Islet precursor cell (in vitro differentiated cells): ENCODE results near the gene CORO2A.

Experiments
- DNase-seq: peaks from one replicate; pipeline ENCODE4 v3.0.0-alpha.2; 2018

The CORO2A gene

DNA sequence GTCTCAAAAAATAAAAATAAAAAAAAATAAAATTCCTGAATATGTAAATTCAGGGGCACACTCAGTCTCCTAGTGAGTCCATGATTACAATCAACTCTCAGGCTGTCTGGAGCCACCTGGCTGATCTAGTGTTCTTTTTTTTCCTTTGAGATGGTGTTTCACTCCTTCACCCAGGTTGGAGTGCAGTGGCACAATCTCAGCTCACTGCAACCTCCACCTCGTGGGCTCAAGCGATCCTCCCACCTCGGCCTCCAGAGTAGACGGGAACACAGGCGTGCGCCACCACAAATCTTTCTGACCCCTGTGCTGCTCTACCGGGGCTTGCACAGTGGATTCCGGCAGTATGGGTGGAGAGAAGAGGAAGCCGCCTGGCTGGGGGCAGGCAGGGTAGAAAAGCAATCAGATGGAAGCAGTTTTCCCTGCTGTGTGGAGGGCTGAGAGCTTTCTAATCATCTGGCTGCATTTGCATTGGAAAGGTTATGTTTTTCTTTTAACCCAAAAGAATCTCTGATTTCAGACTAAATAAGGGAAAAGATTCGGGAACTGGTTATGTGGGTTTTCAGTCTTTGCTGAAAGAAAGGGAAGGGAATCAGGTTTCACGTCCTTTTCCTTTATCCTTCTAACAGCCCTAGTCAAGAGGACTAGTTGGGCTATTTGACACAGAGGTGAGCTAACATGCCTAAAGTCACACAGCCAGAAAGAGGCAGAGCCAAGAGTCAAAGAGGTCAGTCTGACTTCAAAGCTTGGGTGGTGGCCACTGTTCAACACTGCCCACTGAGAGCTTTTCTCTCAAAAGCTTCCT is 26.3 kb upstream of the CORO2A start:
- no peak for DNase-seq

DNA sequence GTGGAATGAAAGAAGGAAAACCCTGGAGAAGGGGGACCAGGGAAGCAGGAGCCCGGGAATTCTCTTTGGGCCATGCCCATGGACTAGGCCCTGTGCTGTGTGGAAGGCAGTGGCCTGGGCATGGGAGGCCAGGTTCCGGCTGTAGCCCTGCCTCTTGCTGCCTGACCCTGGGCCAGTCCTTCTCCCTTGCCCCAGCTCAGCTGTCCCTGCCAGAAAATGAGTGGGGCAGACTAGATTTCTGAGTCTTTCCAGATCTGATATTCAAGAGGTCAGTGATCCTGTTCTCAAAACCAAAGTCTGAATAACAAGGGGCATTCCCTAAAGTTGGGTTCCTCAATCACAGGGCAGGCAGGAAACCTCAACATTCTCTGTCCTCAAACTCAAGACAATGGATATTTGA is 24.8 kb upstream of the CORO2A start:
- no peak for DNase-seq

DNA sequence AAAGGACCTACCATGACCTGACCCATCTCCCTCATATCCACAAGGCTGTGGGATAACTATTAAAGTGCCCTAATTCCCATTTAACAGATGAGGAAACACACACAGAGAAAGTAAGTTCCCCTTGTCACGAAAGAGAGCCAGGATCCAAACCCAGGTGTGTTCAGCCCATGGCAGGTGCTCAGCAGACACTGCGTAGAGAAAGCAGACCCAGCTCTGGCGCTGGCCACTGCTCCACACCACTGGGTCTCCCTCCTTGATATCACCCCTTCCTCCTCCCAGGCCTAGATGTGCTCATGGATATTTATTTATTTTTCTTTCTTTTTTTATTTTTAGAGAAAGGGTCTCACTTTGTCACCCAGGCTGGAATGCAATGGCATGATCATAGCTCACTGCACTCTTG is 24.0 kb upstream of the CORO2A start:
- no peak for DNase-seq

DNA sequence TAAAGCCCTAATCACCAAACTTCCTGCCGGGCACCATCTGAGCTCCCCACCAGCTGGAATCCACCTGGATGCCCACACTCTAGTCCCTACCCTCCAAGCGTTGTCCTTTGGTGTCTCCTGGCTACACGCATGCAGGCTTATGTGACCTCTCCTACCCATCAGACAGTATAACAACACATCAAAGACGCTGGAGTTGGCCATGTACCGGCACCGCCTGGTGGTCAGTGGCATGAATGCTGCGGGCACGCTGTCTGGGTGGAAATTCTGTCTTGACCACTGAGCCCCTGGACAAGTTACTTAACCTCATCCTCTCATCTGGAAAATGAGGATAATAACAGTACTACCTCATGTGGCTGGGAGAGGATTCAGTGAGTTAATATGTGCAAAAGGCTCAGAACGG is 23.4 kb upstream of the CORO2A start:
- peak; percentile 66 for DNase-seq

DNA sequence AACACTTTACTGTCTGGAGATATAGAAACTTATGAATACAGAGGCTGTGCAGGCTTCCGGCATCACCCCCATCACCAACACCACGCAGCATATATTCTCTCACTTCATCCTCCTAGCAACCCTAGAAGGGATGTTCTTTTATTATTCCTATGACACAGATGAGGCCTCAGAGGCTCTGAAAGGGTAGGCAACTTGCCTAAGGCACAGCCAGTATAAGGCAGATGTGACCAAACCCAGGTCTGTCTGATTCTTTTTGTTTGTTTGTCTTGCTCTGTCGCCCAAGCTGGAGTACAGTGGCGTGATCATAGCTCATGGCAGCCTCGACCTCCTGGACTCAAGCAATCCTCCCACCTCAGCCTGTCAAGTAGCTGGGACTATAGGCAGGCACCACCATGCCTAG is 22.8 kb upstream of the CORO2A start:
- DNase-seq = no peak

DNA sequence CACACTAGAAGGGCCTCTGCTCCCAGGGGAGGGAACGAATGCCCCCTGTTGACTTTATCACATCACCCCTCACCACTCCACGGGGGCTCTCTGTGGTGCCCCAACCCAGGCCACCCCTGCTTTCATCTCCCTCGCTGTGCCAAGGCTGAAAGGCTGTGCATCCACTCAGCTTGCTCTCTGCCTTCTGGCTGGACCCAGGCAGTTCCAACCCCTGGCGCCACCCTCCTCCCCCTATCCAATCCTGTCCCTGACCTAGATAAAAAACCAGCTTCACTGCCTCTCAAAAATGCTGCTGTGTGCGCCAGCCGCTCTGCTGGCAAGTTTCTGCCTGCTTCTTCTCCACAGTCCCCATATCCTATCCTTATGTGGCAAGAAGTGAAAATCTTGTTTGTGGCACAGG is 22.4 kb upstream of the CORO2A start:
- DNase-seq = no peak

DNA sequence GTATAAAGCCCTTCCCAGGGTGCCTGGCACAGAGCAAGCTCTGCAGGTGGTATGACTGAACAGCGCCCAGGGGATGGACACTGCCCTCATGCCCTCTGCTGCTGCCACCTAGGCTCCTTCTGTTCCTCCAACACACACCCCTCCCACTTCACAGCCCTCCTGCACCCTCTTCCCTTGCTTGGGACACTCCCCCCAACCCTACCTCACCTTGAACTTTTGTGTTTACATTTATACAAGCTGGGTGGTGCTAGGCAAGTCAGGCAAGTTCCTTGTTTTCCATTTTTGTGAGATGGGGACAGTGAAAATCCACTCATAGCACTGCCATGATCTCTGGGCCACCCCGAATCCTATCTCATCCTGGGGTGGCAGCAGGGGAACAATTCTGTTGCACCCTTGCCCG is 18.8 kb upstream of the CORO2A start:
- DNase-seq = no peak

DNA sequence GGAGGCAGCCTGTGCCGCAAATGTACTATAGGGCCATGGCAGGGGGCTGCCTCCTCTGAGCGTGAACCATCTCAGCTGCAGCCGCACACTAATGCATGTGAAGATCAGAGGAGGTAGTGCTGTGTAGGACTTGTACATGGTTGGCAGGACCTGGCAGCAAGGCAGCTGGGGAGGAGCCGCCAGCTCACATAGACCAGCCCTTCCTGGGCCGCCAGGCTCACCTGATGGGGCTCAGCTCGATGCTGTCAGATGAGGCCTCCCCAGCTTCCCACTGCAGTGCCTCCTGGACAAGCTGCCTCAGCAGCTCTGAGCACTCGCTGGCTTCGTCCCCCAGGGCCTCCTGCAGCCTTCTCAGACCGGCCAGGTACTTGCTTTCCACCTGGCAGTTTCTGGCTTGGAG is 18.0 kb upstream of the CORO2A start:
- DNase-seq = no peak

DNA sequence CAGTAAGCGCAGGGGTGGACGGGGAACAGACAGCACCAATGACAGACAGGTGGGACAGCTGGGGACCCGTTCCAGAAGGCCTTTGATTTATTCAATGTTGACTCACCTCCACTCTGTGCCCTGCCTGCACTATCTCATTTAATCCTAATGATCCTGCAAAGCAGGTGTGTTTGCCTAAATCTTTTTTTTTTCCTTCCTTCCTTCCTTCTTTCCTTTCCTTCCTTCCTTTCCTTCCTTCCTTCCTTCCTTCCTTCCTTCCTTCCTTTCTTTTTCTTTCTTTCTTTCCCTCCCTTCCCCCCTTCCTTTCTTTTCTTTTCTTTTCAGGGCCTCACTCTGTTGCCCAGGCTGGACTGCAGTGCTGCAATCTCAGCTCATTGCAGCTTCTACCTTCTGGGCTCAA is 17.1 kb upstream of the CORO2A start:
- no peak for DNase-seq

DNA sequence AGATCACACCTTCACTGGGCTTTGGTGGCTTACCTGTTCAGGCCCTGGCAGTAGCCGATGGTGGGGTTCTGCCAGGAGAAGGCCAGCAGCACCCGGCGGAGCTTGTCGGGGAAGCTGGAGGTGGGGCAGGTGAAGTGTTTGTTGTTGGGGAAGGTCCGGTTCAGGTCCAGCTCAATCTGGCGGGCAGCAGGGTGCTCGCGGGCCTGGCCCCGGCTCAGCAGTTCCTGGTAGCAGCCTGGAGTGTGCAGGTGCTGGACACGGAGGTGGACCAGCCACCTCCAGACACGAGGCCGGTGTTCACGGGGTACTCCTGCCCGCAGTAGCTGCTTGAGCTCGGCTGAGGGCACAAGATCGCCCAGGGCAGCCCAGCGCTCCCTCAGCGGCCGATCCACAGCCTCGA is 16.2 kb upstream of the CORO2A start:
- DNase-seq = no peak

DNA sequence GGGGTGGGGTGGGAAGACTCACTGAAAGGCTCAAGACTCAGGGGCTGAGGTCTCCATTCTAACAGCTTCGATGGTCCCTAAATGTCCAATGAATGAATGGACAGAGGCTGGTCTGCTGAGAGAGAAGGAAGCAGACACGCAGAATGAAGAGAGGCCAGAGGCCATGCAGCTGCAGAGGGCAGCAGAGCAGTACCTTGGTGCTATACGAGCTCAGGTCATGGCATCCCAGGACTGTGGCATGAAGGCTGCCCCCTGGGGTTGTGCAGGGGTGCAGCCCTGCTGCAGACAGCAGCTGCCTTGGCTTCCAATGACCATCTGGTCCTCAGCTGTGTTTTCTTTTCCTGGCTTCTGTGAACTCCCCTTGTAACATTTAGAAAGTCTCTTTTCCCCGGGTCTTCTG is 15.2 kb upstream of the CORO2A start:
- no peak for DNase-seq

DNA sequence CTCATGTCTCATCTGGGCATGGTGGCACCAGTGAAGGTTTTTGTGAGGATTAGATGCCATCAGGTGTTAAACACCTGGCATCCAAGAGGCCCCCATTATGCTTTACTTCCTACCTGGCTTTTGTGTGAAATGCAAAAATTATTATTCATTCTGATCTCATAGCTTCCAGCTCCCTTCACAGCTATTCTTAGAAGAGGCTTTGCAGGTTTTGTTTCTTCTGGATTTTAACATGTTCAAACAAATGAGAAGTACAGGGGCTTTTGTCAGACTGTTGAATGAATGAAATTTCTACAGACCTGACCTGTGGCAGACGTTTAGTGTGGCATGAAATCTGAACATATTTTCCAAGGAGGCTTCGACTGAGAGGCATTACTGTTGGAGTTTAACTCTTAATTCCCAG is 14.3 kb upstream of the CORO2A start:
- DNase-seq = no peak

DNA sequence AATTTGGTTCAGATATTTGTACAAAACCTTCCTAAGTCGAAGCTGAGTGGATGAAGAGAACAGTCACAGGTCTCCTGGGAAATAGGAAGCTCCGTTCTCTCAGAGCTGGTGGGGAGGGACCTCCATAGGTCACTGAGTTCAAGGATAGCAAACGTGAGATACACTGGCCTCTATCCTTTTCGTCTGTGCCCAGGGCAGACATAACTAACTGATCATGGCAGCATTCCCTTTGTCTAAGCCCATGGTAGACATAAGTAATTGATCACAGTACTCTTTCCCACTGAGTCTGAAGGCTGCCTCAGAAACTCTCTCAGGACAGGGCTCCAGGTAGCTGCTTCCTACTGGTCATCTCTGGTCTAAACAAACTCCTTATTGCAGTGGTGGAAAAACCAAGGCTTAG is 12.3 kb upstream of the CORO2A start:
- DNase-seq = no peak

DNA sequence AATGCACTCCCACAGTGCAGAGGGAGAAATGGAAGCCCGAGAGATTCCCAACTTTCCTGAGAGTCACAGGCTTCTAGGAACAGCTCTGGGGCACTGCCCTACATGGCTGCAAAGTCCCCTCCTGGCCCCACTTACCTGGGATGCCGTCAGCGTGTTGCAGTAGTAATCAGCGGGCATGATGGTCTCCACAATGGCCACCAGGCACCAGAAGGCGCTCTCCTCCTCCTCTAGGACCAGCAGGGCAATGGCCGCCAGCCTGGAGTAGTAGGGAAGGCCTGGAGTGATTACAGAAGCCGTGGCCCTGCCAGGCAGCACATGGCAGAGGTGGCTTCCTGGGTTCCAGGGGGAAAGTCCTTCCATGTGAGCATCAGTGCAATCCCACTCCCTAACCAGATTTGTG is 10.7 kb upstream of the CORO2A start:
- no peak for DNase-seq

DNA sequence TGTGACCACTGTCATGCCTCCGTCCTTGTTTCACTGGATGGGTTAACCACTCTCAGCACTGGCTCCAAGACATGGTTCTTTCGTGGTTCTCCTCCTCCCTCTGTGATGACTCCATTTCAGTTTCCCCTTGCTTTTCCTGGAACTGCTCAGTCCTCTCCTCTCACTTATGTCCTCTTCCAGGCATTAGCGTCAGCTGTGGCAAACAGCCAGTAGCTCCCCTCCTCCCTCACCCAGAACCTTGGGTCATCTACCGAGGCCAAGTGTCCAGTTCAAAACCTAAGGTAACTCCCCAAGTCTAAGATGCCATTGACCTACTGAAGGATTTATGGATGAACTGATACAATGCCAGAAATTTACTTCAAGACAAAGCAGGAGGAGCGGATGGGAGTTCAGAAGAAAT is 9.8 kb upstream of the CORO2A start:
- no peak for DNase-seq

DNA sequence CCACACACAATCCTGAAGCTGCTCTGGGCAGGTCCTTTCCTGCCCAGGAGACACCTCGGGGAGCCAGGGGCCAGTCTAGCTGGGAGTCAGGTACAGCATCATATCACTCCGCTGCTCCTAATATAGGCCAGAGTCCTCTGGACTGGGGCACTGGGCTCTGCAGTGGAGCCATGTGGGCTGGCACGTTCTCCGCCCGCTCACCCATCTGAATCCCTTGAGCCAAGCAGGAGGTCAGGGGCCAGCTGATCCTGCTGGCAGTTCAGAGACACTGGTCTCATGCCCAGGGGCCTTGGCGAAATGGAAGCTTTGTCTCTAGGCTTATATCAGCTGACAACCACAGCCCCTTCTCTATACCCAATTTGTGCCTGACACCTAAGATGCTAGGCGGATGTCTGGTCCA is 9.3 kb upstream of the CORO2A start:
- DNase-seq = no peak

DNA sequence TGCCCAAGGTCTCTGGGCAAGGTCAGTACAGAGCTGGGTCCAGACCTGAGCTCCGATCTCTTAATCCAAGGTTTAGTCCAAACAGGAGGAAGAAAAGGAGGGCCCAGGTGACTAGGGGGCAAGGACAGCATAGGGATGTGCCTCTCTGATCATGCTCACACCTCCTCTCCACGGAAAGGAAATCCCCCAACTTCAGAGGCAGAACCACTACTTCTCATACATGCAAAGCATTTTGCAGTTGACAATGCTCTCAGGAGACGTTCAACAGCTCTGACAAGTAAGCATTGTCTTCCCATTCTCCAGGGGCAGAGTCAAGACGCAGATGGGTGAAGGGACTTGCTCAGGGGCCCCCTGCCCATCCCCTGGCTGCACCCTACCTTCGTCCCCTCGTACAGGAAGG is 8.7 kb upstream of the CORO2A start:
- DNase-seq = no peak

DNA sequence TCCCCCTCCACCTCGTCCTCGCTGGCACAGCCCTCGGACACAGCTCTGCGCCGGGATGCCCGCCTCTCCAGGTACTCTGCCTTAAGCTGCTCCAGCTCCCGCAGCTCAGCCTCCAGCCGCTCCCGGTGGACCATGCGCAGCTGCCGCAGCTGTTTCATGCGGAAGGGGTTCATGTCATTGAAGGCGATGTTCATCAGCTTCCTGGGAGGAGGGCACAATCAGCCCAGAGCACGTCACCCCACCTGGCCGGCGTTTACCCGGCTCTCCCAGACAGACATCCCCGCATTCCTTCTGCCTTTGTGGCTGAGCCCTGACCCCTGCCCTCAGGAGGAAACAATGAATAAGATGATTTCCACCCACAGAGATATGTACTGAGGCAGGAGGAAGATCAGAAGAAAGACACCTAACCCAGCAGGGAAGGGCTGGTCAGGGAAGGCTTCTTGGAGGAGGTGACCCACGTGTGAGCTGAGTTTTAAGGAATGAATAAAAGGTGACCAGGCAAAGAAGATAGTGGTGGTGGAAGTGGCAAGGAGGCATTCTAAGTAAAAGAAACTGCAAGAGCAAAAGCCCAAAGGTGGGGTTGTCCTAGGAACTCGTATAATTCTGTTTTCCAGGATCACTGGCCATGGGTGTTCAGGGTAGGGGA is 7.1 kb upstream of the CORO2A start:
- no peak for DNase-seq

DNA sequence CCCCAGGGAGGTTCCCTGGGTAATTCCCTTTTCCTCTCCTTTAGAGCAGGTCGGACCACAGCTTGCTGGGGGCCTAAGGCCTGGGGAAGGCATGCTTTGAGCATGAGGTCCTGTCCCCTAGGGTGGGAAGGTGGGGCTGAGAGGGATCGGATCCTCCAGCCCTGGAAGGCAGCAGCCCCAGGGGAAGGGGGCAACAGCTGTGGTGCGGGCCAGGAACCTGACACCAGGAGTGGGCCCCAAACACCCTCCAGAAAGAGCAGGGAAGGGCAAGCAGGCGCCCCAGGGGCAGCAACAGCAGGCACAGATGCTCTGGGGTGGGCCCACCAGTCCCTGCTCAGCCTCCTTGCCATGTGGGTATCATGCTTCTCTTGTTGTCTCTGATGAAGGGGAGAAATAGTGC is 3.2 kb upstream of the CORO2A start:
- DNase-seq = no peak

DNA sequence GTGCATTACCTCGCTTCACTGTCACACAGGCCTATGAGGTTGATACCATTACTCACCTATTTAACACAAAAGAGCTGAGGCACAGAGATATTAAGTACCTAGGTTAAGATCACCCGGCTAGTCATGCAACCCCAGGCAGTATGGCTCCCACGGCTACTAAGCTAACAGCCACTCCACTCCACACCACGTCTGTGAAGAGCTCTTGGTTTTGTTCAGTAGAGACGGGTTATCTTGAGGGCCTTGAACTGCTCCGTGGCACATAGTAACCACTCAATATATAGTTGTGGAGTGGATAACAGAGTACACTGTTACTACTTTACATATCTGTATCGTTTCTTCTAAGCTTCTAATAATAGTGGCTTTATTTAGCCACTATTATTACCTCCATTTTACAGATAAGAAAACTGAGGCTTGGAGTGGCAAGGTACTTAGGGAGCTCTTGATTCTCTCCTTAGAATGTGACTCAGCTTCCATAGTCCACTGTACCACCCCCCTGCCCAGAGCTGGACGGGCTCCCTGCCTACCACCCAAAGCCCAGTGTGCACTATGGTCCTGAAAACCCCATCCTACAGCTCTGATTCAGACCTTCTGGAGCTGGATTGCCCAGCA is 1.0 kb upstream of the CORO2A start:
- no peak for DNase-seq

DNA sequence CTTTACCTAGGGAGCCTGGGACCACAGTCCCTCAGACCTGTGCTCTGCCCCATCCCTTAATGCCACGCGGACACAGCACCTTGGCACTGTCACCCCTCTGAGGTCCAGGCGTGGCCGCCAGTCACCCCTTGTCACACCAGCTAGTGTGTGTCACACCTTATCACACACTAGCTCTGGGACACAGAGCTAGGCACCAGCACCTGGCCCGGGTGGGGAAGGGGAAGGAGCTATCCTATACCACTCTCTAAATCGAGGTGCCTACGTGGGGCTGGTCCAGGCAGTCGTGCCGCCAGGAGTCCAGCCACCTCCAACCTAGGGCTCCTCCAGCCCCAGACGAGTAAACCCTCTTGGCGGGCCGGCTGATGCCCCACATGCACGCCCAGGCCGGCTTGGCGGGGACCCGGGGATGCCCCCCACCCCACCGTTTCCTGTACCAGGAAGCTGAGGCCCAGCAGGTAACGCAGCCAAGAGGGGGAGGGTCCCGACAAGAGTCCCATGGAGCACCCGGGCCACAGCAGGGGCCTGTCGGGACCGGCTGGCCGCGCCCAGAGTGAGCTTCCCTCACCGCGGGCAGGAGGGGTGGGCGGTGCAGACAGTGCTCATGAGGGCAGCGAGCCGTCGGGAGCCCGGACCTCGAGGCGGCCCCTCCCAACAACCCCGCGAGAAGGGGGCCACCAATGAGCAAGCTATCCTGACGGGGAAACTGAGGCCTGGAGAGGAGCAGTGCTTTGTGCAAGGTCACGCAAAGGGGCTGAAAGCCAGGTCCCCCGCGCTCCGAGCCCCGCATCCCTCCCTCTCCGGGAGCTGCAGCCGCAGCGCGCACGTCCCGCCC is 550 bp downstream of the CORO2A start:
- DNase-seq = peak; percentile 85

DNA sequence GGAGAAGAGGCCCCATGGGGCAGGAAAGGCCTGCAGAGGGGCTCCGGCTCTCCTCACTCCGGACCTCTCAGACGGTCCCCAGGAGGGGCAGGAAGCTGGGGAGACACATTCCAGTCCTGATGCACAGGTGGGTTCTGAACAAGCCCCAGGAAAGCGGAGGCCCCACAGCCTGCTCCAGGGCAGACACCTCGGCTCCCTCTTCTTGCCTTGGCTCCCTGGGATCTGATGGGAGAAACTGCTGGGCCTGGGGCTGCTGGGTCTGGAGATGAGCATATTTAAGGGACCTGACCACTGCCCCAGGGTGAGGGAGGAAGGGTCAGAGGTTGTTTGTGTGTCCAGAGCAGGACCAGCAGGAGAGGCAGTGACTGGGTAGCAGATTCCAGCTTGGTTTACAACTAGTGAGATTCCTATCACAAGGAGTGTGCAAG is 1.2 kb downstream of the CORO2A start:
- peak; percentile 79 for DNase-seq

DNA sequence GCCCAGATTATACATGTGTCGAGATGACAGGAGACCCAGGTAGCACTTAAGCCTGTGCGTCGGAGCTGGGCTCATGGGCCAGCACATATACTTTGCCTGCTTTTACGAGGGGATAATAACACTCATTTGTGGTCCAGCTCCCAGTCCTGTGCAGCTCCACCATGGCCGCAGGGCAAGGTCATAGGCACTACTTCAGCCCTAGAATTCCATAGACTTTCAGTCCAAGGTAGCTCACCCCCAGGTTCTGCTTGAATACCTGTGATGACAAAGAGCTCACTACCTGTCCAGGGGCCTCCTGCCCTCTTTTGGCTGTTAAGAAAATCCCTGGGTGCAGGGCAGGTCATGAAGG is 1.7 kb downstream of the CORO2A start:
- peak; percentile 89 for DNase-seq

DNA sequence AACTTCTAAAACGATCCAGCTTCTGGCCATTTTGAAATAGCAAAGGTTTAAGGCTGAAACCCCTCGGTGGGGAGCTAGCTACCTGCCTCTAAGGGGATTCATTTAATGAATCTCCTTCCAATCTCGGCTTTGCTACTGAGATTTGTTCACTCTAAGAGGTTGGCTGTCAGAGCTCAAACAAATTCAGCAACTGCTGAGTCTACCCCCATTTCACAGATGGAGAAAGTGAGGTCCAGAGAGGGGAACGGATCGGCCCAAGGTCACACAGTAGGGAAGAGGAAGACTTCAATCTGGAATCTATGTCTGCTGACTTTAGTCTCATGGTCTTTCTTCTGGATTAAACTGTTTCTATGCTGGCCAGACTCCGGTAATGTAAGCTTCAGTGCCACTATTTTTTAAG is 3.0 kb downstream of the CORO2A start:
- no peak for DNase-seq
